Glutamatergic neuron (in vitro differentiated cells): ENCODE data around the gene PTPN6. TPM values are rescaled to one million over a fixed set of nuclear protein-coding genes. Genes with fewer than 3 reads are reported as not detected.
A peak's percentile ranks its signal among the peaks of the same experiment; 100 is the strongest.

Source experiments
- DNase-seq: peaks from one replicate; pipeline ENCODE4 v3.0.0; 2022
- H3K27ac Mint-ChIP-seq: one replicate; pipeline ENCODE4 v1.8.0; 2020; ENCODE audit warnings: mild to moderate bottlenecking, mixed read lengths, inconsistent platforms; ENCODE audit not compliant: unreplicated experiment
- H3K27me3 Mint-ChIP-seq: one replicate; pipeline ENCODE4 v1.8.0; 2020; ENCODE audit warnings: mild to moderate bottlenecking, moderate library complexity, mixed read lengths, inconsistent platforms; ENCODE audit not compliant: unreplicated experiment
- H3K36me3 Mint-ChIP-seq: one replicate; pipeline ENCODE4 v1.8.0; 2020; ENCODE audit warnings: mild to moderate bottlenecking, mixed read lengths, inconsistent platforms; ENCODE audit not compliant: unreplicated experiment
- H3K4me1 Mint-ChIP-seq: one replicate; pipeline ENCODE4 v1.8.0; 2020; ENCODE audit warnings: mild to moderate bottlenecking, low read depth, mixed read lengths, inconsistent platforms; ENCODE audit not compliant: unreplicated experiment
- H3K4me3 Mint-ChIP-seq: one replicate; pipeline ENCODE4 v1.8.0; 2020; ENCODE audit warnings: mild to moderate bottlenecking, mixed read lengths, inconsistent platforms; ENCODE audit not compliant: unreplicated experiment
- H3K9me3 Mint-ChIP-seq: one replicate; pipeline ENCODE4 v1.8.0; 2020; ENCODE audit warnings: mild to moderate bottlenecking, moderate library complexity, mixed read lengths, inconsistent platforms; ENCODE audit not compliant: unreplicated experiment
- total RNA-seq: library from RNA; stranded (reverse); fragmentation: NEBNext Ultra II Directional; extraction: Animal tissue kit (Norgen Biotek cat#: 25700); gene quantifications from one replicate; pipeline ENCODE4 v1.2.1, GENCODE V29; 2021; ENCODE audit not compliant: unreplicated experiment
- TF ChIP-seq, protein P1 (sequence below): fragments of 200-600 bp; sonication (generic); IDR thresholded peaks from one replicate; pipeline ENCODE4 v1.5.0; 2021; ENCODE audit not compliant: partially characterized antibody, unreplicated experiment

The PTPN6 gene
- total RNA-seq, 1 donor from 2014 or later, result 3.8 TPM

DNA sequence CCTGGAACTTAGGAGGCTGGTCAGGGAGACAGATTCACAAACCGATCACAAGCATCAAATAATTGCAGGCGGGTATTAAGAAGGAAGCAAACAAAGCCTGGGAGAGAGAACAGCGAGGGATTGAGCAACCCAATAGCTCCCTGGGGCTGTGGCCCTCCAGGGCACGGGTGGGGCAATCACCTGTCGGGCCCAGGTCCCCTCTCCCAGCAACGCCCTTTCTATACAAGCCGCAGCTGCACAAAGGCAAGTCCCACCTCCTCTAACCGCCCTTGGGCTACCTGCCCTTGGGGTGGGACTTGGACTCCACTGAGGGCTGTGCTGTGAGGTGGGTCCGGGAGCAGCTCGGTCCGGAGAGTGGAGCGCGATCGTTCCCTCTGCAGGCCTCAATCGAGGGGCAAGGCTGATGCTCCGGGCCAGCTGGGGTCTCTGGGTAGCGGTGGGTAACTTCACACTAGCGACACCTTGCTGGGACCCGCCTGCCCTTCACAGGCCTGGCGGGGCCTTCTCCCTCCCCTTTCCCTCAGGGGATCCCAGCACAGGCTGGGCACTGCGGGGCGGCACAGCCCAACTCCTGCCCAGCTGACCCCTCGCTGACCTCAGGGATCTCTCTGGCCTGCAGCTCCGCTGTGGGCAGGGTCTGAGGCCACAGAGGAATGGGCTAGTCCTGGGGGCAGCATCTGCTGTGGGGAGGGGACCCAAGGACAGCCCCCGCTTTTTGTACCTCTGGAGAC lies 11.3 kb downstream of the PTPN6 start:
- TF ChIP-seq, protein P1, sequence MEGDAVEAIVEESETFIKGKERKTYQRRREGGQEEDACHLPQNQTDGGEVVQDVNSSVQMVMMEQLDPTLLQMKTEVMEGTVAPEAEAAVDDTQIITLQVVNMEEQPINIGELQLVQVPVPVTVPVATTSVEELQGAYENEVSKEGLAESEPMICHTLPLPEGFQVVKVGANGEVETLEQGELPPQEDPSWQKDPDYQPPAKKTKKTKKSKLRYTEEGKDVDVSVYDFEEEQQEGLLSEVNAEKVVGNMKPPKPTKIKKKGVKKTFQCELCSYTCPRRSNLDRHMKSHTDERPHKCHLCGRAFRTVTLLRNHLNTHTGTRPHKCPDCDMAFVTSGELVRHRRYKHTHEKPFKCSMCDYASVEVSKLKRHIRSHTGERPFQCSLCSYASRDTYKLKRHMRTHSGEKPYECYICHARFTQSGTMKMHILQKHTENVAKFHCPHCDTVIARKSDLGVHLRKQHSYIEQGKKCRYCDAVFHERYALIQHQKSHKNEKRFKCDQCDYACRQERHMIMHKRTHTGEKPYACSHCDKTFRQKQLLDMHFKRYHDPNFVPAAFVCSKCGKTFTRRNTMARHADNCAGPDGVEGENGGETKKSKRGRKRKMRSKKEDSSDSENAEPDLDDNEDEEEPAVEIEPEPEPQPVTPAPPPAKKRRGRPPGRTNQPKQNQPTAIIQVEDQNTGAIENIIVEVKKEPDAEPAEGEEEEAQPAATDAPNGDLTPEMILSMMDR, result no peak
- DNase-seq, result no peak
- H3K36me3 Mint-ChIP-seq, result no peaks in the 10 kb centered on the region
- H3K4me1 Mint-ChIP-seq, result peaks cover 3% of the 10 kb centered on the region
- peak overlapping the region; percentile 83 for H3K4me3 Mint-ChIP-seq
- H3K9me3 Mint-ChIP-seq, result peaks cover 7% of the 10 kb centered on the region
- H3K27ac Mint-ChIP-seq, result peak overlapping the region; percentile 67
- H3K27me3 Mint-ChIP-seq, result peaks cover 5% of the 10 kb centered on the region

DNA sequence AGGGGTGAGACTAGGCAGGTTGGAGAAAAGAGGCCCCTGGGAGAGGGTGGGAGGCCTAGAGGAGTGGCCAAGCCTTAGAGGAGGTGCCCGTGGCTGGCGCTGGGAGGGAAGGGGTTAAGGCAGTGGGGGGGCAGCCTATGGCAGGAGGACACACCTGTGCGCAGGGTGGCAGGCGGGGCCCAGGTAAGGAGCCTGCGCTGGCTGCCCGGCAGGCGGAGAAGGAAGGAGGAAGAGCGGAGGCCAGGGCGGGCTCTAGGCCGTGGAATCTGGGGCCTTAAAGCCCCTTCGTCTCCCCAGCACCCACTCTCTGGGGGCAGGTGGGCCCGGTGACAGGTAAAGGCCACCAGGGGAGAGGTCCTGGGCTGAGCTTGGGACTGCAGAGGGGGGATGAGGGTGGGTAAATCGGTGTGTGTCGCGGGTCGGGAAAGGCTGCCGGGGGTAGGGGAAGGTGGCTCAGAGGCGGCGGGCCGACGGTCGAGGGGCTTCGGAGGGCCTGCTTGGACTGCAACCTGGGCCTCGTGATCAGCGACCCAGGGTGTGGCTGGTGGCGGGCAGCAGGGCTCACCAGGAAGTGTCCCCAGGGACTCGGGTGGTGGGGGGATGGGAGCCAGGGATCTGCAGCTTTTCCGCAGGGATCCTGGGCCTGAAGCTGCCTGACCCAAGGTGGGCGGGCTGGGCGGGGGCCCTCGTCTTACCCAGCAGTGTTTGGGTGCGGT lies 12.0 kb downstream of the PTPN6 start:
- H3K4me1 Mint-ChIP-seq, result peaks cover 3% of the 10 kb centered on the region
- H3K36me3 Mint-ChIP-seq, result no peaks in the 10 kb centered on the region
- H3K27ac Mint-ChIP-seq, result peak overlapping the region; percentile 17
- TF ChIP-seq, protein P1, result no peak
- H3K4me3 Mint-ChIP-seq, result peak overlapping the region; percentile 34
- peaks cover 7% of the 10 kb centered on the region for H3K9me3 Mint-ChIP-seq
- no peak for DNase-seq
- peaks cover 5% of the 10 kb centered on the region for H3K27me3 Mint-ChIP-seq

DNA sequence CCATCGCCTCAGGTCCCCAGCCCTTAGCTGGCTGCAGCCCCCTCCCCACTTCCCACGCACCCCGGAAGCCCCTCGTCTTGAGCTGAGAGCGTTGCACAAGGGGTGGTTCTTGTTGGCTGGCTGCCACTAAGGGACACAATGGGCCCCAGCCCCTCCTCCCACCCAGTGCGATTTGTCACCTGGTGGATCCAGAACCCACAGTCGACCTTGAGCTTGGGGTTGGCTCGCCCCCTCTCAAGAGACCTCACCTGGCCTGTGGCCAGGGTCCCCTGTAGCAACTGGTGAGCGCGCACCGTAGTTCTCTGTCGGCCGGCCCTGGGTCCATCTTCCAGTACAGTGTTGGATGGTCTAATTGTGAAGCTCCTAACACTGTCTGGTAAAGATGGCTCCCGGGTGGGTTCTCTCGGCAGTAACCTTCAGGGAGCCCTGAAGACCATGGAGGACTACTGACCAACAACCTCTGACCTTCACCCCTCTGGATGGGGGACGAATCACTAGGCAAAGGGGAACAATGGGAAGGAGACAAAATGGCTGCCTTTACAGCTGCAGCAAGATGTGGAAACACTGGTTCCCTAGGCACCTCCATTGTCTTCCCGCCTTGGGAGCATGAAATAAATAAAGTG lies 12.7 kb downstream of the PTPN6 start:
- Mint-ChIP-seq H3K4me3 (no peak overlapping the region), H3K27me3 (peaks cover 2% of the 10 kb centered on the region), H3K4me1 (peaks cover 6% of the 10 kb centered on the region), H3K36me3 (no peaks in the 10 kb centered on the region), H3K27ac (peak overlapping the region; percentile 33), H3K9me3 (peaks cover 5% of the 10 kb centered on the region)
- DNase-seq, result no peak
- TF ChIP-seq, protein P1, result no peak

DNA sequence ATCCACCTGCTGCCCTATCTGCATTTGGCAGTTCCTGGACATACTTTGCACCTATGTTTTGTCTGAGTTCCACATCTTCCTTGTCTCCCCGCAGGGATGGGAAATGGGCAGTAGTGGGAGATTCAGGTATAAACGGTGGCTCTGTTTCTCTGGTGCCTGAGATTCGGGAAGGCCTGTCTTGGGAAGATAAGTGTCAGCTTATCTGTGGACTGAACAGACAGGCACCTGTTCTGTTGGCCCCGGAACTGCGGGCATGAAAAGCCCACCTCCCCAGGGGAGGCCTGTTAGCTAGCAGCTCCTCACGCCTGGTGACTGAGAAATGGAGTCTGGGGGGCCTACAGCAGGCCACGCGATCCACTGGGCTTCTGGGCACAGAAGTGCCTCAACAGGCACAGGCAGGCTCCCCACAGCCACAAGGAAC lies 13.5 kb downstream of the PTPN6 start:
- Mint-ChIP-seq H3K36me3 (no peaks in the 10 kb centered on the region), H3K9me3 (peaks cover 6% of the 10 kb centered on the region), H3K27ac (peak overlapping the region; percentile 33), H3K4me1 (peaks cover 11% of the 10 kb centered on the region), H3K4me3 (no peak overlapping the region), H3K27me3 (peaks cover 2% of the 10 kb centered on the region)
- TF ChIP-seq, protein P1, result no peak
- DNase-seq, result no peak
